ENCODE measurements around the gene NRAS. TPM values are rescaled to one million over a fixed set of nuclear protein-coding genes. Genes with fewer than 3 reads are reported as not detected.

The NRAS gene
- total RNA-seq, 1 experiment from 2014 or later: 91.2 TPM

Other genes with a start within 250 kb of the NRAS start
- gene TRIM33, start 205.6 kb downstream of the NRAS start, total RNA-seq (2014; rRNA removed; shearing (Covaris generic)): 16.5 and 21.1 TPM in 2 replicates
- gene BCAS2, start 135.2 kb downstream of the NRAS start, total RNA-seq (2014; rRNA removed; shearing (Covaris generic)): 43.4 and 48.5 TPM in 2 replicates
- 0.49 and 5.0 TPM in 2 replicates for gene DENND2C, start 46.7 kb downstream of the NRAS start, total RNA-seq (2014; rRNA removed; shearing (Covaris generic))
- gene AMPD1, start 21.2 kb downstream of the NRAS start, total RNA-seq (2014; rRNA removed; shearing (Covaris generic)): not detected in 2 replicates
- 170 and 190 TPM in 2 replicates for gene CSDE1, start 41.2 kb upstream of the NRAS start, total RNA-seq (2014; rRNA removed; shearing (Covaris generic))
- gene SIKE1, start 63.9 kb upstream of the NRAS start, total RNA-seq (2014; rRNA removed; shearing (Covaris generic)): 77.7 and 79.4 TPM in 2 replicates
- not detected in 2 replicates for gene SYCP1, start 138.1 kb upstream of the NRAS start, total RNA-seq (2014; rRNA removed; shearing (Covaris generic))